ENCODE measurements around the gene ITGBL1.

DNA sequence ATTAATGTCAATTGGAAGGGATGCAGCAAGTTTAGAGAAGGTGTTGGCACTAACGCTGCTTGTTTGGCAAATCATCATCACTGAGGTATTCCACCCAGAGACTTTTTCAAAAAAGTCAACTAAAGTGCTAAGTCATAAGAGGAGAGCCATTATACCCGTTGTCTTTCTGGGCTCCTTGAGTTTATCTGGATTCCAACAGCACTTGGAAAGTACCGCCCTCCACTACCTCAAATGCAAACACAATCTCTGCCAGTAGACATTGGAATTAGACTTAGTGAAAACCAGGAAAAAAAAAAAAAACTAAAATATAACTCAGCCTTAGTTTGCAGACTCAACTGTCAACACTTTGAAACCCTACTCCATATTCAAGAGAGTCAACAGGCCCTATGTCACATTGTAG lies 266.0 kb downstream of the ITGBL1 start:
- TF ChIP-seq, protein P1, sequence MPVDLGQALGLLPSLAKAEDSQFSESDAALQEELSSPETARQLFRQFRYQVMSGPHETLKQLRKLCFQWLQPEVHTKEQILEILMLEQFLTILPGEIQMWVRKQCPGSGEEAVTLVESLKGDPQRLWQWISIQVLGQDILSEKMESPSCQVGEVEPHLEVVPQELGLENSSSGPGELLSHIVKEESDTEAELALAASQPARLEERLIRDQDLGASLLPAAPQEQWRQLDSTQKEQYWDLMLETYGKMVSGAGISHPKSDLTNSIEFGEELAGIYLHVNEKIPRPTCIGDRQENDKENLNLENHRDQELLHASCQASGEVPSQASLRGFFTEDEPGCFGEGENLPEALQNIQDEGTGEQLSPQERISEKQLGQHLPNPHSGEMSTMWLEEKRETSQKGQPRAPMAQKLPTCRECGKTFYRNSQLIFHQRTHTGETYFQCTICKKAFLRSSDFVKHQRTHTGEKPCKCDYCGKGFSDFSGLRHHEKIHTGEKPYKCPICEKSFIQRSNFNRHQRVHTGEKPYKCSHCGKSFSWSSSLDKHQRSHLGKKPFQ (tag by site-specific recombination; IDR thresholded peaks at IDR 0.05): no peak
- TF ChIP-seq, protein P2, sequence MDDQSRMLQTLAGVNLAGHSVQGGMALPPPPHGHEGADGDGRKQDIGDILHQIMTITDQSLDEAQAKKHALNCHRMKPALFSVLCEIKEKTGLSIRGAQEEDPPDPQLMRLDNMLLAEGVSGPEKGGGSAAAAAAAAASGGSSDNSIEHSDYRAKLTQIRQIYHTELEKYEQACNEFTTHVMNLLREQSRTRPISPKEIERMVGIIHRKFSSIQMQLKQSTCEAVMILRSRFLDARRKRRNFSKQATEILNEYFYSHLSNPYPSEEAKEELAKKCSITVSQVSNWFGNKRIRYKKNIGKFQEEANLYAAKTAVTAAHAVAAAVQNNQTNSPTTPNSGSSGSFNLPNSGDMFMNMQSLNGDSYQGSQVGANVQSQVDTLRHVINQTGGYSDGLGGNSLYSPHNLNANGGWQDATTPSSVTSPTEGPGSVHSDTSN (CRISPR knock-in tag; IDR thresholded peaks at IDR 0.05): no peak
- TF ChIP-seq ZBTB7A (tag by site-specific recombination; IDR thresholded peaks at IDR 0.05; ENCODE audit: low read depth) (no peak), SETDB1 (IDR thresholded peaks at IDR 0.05; ENCODE audit: insufficient read length, low read length) (no peak), ZBTB20 (tag by site-specific recombination; IDR thresholded peaks at IDR 0.05) (no peak), YY1 (tag by site-specific recombination; IDR thresholded peaks at IDR 0.05) (no peak), ZNF155 (tag by site-specific recombination; IDR thresholded peaks at IDR 0.05) (no peak), ZNF670 (tag by site-specific recombination; IDR thresholded peaks at IDR 0.05; ENCODE audit: low read depth) (no peak), ZNF629 (tag by site-specific recombination; IDR thresholded peaks at IDR 0.05) (no peak), CTCF (tag by site-specific recombination; IDR thresholded peaks at IDR 0.05) (no peak)

All from HEK293 (cell line).